ENCODE measurements around the gene HEG1.

HEG1 gene

DNA sequence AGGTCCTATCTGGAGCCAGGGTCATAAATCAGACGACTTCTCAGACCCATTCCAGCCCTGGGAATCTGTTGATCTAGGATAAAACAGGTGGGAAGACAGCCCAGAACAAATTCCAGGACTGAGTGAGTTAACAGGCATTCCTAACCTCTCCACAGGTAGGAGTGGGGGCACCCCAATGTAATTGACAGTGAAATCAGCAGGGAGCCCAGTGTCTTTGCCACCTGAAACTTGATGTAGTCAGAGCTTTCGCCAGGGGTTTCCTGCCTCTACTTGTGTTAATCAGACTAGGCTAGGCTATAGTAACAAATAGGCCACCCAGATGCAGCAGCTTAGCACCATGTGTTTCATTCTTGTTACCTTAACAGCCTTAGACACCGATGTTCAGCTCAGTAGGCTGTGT, 2.7 kb upstream of the HEG1 start:
- Histone ChIP-seq H2AFZ (ENCODE audit: low read depth) (no peak overlapping the region), H3K79me2 (ENCODE audit: insufficient read depth, low read depth) (no peaks in the 10 kb centered on the region), H3K36me3 (ENCODE audit: insufficient read depth) (no peaks in the 10 kb centered on the region), H3K27me3 (ENCODE audit: insufficient read depth, low read depth) (peaks cover 5% of the 10 kb centered on the region), H3K4me2 (no peak overlapping the region), H3K27ac (no peak overlapping the region), H3K9ac (no peak overlapping the region), H3K4me1 (ENCODE audit: low read depth, poor library complexity, severe bottlenecking) (peaks cover 19% of the 10 kb centered on the region), H3K4me3 (IDR thresholded peaks at IDR 0.05; ENCODE audit: insufficient read depth, low read depth, low read length) (no peak overlapping the region), H4K20me1 (ENCODE audit: insufficient read depth) (no peaks in the 10 kb centered on the region)
- no peak for TF ChIP-seq CTCF (conservative IDR thresholded peaks at IDR 0.05; ENCODE audit: low read depth, low read length)

DNA sequence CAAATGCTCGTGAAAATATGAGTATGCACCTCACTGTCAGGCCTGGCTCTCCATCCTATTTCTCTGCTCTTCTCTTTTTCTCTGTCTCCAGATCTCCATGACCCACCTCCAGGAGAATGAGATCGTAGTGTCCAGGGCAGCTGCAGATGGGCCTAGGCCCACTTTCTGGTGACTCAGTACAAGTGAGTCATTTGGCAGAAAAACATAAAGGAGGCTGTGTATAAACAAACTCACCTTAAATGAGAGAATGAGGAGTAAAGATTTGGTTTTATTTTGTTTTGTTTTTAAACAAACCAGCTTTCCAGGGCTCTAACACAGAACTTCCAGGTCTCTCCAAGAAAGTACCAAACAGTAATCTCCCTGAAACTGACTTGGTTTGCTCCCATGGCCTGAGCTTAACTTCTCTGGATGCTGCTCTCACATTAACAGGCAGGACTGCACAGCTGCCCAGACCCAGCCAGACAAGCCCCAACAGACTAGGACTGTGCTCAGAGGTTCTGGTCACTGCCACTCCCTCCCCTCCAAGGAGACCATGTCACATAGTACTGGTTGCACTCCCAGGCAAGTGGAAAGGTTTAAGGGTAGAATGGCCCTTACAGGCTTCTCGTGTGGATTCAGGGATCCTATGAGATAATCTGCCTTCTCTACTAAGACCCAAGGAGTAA, 1.5 kb upstream of the HEG1 start:
- peaks cover 5% of the 10 kb centered on the region for H3K27me3 ChIP-seq (ENCODE audit: insufficient read depth, low read depth)
- TF ChIP-seq CTCF (conservative IDR thresholded peaks at IDR 0.05; ENCODE audit: low read depth, low read length), result no peak
- H3K4me1 ChIP-seq (ENCODE audit: low read depth, poor library complexity, severe bottlenecking), result peaks cover 19% of the 10 kb centered on the region
- no peaks in the 10 kb centered on the region for H4K20me1 ChIP-seq (ENCODE audit: insufficient read depth)
- no peaks in the 10 kb centered on the region for H3K79me2 ChIP-seq (ENCODE audit: insufficient read depth, low read depth)
- no peak overlapping the region for H3K9ac ChIP-seq
- H3K4me3 ChIP-seq (IDR thresholded peaks at IDR 0.05; ENCODE audit: insufficient read depth, low read depth, low read length), result no peak overlapping the region
- no peak overlapping the region for H2AFZ ChIP-seq (ENCODE audit: low read depth)
- no peaks in the 10 kb centered on the region for H3K36me3 ChIP-seq (ENCODE audit: insufficient read depth)
- no peak overlapping the region for H3K27ac ChIP-seq
- H3K4me2 ChIP-seq, result no peak overlapping the region

DNA sequence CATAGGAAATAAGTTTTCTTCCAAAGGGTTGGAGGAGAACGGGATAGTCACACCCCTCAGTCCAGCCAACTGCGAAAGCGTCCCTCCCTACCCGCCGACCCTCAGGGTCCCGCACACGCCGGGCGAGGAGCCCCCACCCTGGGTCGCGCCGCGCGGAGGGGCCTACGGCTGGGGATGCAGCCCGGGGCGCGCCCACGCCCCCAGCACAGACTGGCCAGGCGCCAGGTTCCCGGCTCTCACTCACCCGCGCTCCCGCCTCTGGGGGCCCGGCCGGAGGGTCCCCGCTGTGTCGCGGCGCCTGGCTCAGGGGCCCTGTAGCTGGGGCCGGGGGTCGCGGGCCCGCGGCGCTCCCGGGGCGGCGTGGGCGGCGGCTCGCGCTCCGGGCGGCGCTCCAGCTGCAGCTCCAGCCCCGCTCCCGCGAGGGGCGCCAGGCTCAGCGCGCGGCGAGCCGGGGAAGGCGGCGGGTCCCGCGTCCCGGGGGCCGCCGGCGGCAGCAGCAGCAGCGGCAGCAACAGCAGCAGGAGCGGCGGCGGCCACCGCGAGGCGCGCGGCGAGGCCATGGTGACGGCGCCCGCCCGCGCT, 375 bp downstream of the HEG1 start:
- TF ChIP-seq CTCF (conservative IDR thresholded peaks at IDR 0.05; ENCODE audit: low read depth, low read length), result no peak
- Histone ChIP-seq H3K4me3 (IDR thresholded peaks at IDR 0.05; ENCODE audit: insufficient read depth, low read depth, low read length) (peak overlapping the region; percentile 44), H2AFZ (ENCODE audit: low read depth) (peak overlapping the region; percentile 39), H3K79me2 (ENCODE audit: insufficient read depth, low read depth) (no peaks in the 10 kb centered on the region), H3K27me3 (ENCODE audit: insufficient read depth, low read depth) (peaks cover 5% of the 10 kb centered on the region), H4K20me1 (ENCODE audit: insufficient read depth) (no peaks in the 10 kb centered on the region), H3K36me3 (ENCODE audit: insufficient read depth) (no peaks in the 10 kb centered on the region), H3K4me1 (ENCODE audit: low read depth, poor library complexity, severe bottlenecking) (peaks cover 29% of the 10 kb centered on the region), H3K9ac (peak overlapping the region; percentile 17; the same call in 1 of the 2 replicates), H3K27ac (no peak overlapping the region), H3K4me2 (peak overlapping the region; percentile 84)

DNA sequence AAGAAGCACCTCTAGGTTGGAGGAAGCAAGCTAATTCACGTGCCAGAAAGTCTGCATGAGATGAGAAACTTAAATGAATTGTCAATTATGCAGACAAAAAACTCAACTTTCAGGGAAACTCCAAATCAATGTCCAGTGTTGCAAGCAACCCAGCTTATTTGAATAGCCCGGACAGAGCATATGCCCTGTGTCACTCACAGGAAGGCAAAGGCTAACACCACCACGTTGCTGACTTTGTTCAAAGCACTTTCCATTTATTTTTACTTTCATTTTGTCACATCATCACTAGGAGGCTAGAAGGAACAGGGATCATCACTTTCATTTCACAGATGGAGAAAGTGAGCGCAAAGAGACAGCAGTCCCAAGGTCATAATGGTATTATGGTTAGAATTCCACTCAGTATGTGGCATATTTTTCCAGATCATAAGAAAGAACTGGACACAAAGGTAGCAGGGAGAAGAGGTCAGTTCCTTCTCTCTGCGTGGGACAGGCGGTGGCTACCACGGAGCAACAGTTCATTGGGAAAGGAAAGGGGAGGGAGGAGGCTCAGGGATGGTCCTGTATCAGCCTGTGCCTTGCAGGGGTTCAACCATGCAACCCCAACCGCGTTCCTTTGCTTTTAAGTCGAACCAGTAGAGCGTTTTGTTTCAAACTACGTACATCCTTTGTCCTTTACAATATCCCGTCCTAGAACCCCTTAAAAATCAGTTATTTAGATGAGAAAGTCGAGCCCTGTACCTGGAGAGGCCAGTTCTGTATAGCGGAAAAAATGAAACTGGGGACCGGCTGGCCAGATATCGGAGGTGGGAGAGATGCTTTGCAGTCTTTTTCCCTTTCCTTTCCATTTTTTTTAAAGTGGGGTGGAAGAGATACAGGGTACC, 1.1 kb downstream of the HEG1 start:
- peak overlapping the region; percentile 17; the same call in 1 of the 2 replicates for H3K9ac ChIP-seq
- H3K79me2 ChIP-seq (ENCODE audit: insufficient read depth, low read depth), result no peaks in the 10 kb centered on the region
- no peaks in the 10 kb centered on the region for H4K20me1 ChIP-seq (ENCODE audit: insufficient read depth)
- H2AFZ ChIP-seq (ENCODE audit: low read depth), result peak overlapping the region; percentile 39
- H3K27ac ChIP-seq, result no peak overlapping the region
- H3K27me3 ChIP-seq (ENCODE audit: insufficient read depth, low read depth), result peaks cover 5% of the 10 kb centered on the region
- H3K4me3 ChIP-seq (IDR thresholded peaks at IDR 0.05; ENCODE audit: insufficient read depth, low read depth, low read length), result peak overlapping the region; percentile 44
- H3K4me2 ChIP-seq, result peak overlapping the region; percentile 84
- no peaks in the 10 kb centered on the region for H3K36me3 ChIP-seq (ENCODE audit: insufficient read depth)
- H3K4me1 ChIP-seq (ENCODE audit: low read depth, poor library complexity, severe bottlenecking), result peaks cover 29% of the 10 kb centered on the region
- no peak for TF ChIP-seq CTCF (conservative IDR thresholded peaks at IDR 0.05; ENCODE audit: low read depth, low read length)

Measured in KMS-11 (cell line).